ENCODE measurements around the gene SULF2. TPM values are rescaled to one million over a fixed set of nuclear protein-coding genes. Genes with fewer than 3 reads are reported as not detected.

Gene SULF2
- total RNA-seq, 1 experiment from 2014 or later = 495 TPM

GRCh38 chr20:47674145-47674544 lies 111.1 kb downstream of the SULF2 start:
- Histone ChIP-seq H3K36me3 (ENCODE audit: low read depth) (peaks cover 76% of the 10 kb centered on the region), H2AFZ (no peak overlapping the region), H3K9me2 (ENCODE audit: insufficient read depth) (no peaks in the 10 kb centered on the region), H4K20me1 (ENCODE audit: insufficient read depth) (peaks cover 49% of the 10 kb centered on the region), H3K4me3 (no peak overlapping the region), H3K4me1 (replicated peaks; ENCODE audit: insufficient read depth) (no peaks in the 10 kb centered on the region), H3F3A (ENCODE audit: insufficient read depth, low read depth) (peaks cover 93% of the 10 kb centered on the region), H3K79me2 (ENCODE audit: low read depth) (peaks cover 19% of the 10 kb centered on the region; the same call in 1 of the 2 replicates), H3K27me3 (ENCODE audit: insufficient read depth, low read depth) (no peaks in the 10 kb centered on the region), H3K27ac (no peak overlapping the region), H3K9me3 (ENCODE audit: insufficient read depth, low read depth) (no peaks in the 10 kb centered on the region), H3K4me2 (no peak overlapping the region)
- no peak for DNase-seq
- ChIA-PET POLR2A (ENCODE audit: unreplicated experiment) (no interaction called here), CTCF (no interaction called here)
- no TSS peak for BruUV-seq (replicated peaks)
- TF ChIP-seq EZH2 (IDR thresholded peaks at IDR 0.05; ENCODE audit: low read depth) = no peak
- no peak for TF ChIP-seq CTCF (conservative IDR thresholded peaks at IDR 0.05)
- intact Hi-C loops (cut with micrococcal nuclease; ENCODE audit: unreplicated experiment) = no loop called here

GRCh38 chr20:47673671-47673955 lies 111.7 kb downstream of the SULF2 start:
- BruUV-seq (replicated peaks) = no TSS peak
- H4K20me1 ChIP-seq (ENCODE audit: insufficient read depth) = peaks cover 48% of the 10 kb centered on the region
- CTCF ChIA-PET = no interaction called here

GRCh38 chr20:47672886-47673670 lies 112.2 kb downstream of the SULF2 start:
- TF ChIP-seq CTCF (conservative IDR thresholded peaks at IDR 0.05) = no peak
- TF ChIP-seq EZH2 (IDR thresholded peaks at IDR 0.05; ENCODE audit: low read depth) = no peak

More at GRCh38 chr20:47673671-47673955, 111.7 kb downstream of the SULF2 start:
- TF ChIP-seq EZH2 (IDR thresholded peaks at IDR 0.05; ENCODE audit: low read depth) = no peak
- Histone ChIP-seq H3K79me2 (ENCODE audit: low read depth) (peaks cover 19% of the 10 kb centered on the region; the same call in 1 of the 2 replicates), H3K4me1 (replicated peaks; ENCODE audit: insufficient read depth) (no peaks in the 10 kb centered on the region), H3K27me3 (ENCODE audit: insufficient read depth, low read depth) (no peaks in the 10 kb centered on the region), H3K36me3 (ENCODE audit: low read depth) (peaks cover 80% of the 10 kb centered on the region), H3K4me3 (no peak overlapping the region), H2AFZ (no peak overlapping the region), H3K9me3 (ENCODE audit: insufficient read depth, low read depth) (no peaks in the 10 kb centered on the region), H3K27ac (0 out of 2 replicates have a peak overlapping the region, but pooled peaks have one; percentile 3), H3F3A (ENCODE audit: insufficient read depth, low read depth) (peaks cover 93% of the 10 kb centered on the region), H3K4me2 (no peak overlapping the region), H3K9me2 (ENCODE audit: insufficient read depth) (no peaks in the 10 kb centered on the region)
- no peak for DNase-seq
- intact Hi-C loops (cut with micrococcal nuclease; ENCODE audit: unreplicated experiment) = no loop called here
- POLR2A ChIA-PET (ENCODE audit: unreplicated experiment) = no interaction called here

More at GRCh38 chr20:47672886-47673670, 112.2 kb downstream of the SULF2 start:
- no peak overlapping the region for H3K4me3 ChIP-seq
- DNase-seq = no peak
- BruUV-seq (replicated peaks) = no TSS peak
- intact Hi-C loops (cut with micrococcal nuclease; ENCODE audit: unreplicated experiment) = no loop called here
- H3K4me2 ChIP-seq = no peak overlapping the region
- peaks cover 19% of the 10 kb centered on the region; the same call in 1 of the 2 replicates for H3K79me2 ChIP-seq (ENCODE audit: low read depth)
- no peaks in the 10 kb centered on the region for H3K9me2 ChIP-seq (ENCODE audit: insufficient read depth)
- ChIA-PET CTCF (no interaction called here), POLR2A (ENCODE audit: unreplicated experiment) (no interaction called here)
- H3F3A ChIP-seq (ENCODE audit: insufficient read depth, low read depth) = peaks cover 92% of the 10 kb centered on the region
- no peak overlapping the region for H3K27ac ChIP-seq
- H3K36me3 ChIP-seq (ENCODE audit: low read depth) = peaks cover 79% of the 10 kb centered on the region
- no peaks in the 10 kb centered on the region for H3K9me3 ChIP-seq (ENCODE audit: insufficient read depth, low read depth)
- no peaks in the 10 kb centered on the region for H3K4me1 ChIP-seq (replicated peaks; ENCODE audit: insufficient read depth)
- peaks cover 42% of the 10 kb centered on the region for H4K20me1 ChIP-seq (ENCODE audit: insufficient read depth)
- H2AFZ ChIP-seq = no peak overlapping the region
- no peaks in the 10 kb centered on the region for H3K27me3 ChIP-seq (ENCODE audit: insufficient read depth, low read depth)

Measured in PC-9 (cell line).